Subcutaneous adipose tissue (tissue), 4 donors: Measurements from ENCODE around the gene SPAG6. TPM values are rescaled to one million over a fixed set of nuclear protein-coding genes. Genes with fewer than 3 reads are reported as not detected.

Source experiments
- CTCF ChIP-seq: fragments of 450-650 bp; IDR thresholded peaks from one replicate; pipeline ENCODE4 v1.5.1; 2016; ENCODE audit warnings: low read depth, mild to moderate bottlenecking, control low read depth, antibody characterized with exemption, moderate library complexity
- total RNA-seq, 4 donors: library from RNA; depleted of rRNA; stranded (reverse); fragments of >200 nt; gene quantifications; one replicate each; pipeline ENCODE4 v1.1.0, GENCODE V29; 2016

Gene SPAG6
- total RNA-seq, 4 donors from 2014 or later, result 0.34 TPM; not detected in 3

DNA sequence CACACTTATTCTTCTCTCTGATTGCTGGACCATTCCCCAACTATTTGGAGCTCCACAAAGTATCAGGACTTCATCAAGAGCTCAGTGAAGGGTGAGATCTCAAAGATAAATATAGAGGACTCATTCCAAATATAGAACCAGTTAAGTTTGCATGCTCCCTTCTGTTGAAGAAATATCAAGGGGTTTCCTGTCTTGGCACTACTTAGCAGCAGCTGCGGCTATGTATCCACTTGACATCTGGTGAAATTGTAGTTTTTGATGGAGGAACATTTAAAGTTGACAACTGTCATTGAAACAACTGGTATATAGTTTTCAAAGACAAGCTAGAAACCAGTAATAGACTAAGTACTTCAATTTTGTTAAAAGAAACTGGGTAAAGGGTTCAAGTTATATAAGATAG, 1.0 kb upstream of the SPAG6 start:
- no peak for TF ChIP-seq CTCF

DNA sequence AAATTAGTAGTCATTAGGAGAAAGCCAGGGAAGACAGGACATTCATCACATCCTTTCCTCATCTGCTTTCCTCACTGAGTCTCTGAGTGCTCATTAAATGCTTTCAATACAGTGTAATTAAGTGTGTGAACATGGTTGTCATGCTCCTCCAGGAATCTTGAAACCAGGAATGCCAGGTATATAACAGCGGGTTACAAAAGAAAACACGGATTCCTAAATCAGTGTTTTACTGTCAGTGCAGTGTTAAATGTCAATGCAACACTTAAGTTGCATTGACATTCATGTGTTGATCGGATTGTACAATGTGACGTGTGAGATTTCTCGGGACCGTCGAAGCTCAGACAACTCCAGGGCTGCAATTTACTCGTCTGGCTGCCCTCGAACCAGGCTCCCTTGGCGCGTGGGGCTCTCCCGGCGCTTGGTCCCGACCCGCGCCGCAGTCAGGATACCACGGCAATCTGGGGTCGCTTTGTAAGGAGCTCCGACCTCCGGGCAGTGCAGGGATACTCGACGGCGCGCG, 455 bp upstream of the SPAG6 start:
- no peak for TF ChIP-seq CTCF

- no peak for TF ChIP-seq CTCF
Observed at GRCh38 chr10:22346096-22346661, 883 bp downstream of the SPAG6 start.

DNA sequence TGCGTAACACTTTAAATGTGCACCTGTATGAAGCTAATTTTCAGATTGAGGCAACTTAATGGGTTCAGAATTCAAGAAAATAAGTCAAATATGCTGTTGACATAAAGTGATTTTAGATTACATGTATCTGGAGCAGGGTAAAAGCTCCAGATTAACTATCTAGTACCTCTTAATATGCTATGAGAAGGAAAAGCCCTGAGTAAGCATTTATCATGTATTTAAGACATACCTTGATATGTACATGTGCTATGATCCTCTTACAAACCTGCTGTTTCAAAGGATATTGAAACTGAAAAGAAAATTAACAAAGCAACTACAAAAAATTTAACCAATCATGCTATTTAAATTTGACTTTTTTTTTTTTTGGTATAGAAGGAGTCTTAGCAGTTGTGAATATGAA, 4.5 kb downstream of the SPAG6 start:
- TF ChIP-seq CTCF, result no peak

DNA sequence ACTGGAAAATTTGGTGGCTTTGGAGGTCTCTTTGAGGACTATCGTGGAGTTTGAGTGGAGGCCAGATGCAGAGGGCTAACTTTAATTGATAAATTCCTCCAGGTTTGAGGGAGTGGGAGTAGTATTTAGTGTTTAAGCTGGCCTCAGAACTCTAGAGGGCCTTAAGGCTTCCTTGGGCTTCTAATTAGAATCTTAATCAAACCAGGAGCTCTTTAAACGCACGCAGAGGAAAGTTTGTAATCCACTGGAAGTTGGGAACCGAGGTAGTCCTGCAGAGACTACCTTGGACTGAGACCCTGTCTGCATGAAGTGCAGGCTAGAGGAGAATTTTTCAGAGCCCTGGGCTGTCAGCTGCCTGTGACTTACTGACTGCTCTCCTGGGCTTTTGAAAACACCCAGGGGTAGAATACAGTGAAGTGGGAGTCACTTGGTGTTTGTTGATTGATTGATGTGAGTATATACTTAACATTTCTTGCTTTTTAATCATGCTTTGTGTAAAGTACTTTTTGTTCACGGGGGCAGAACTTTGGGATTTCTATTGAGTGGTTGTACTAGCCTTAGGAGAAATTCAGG, 5.9 kb downstream of the SPAG6 start:
- TF ChIP-seq CTCF, result no peak

DNA sequence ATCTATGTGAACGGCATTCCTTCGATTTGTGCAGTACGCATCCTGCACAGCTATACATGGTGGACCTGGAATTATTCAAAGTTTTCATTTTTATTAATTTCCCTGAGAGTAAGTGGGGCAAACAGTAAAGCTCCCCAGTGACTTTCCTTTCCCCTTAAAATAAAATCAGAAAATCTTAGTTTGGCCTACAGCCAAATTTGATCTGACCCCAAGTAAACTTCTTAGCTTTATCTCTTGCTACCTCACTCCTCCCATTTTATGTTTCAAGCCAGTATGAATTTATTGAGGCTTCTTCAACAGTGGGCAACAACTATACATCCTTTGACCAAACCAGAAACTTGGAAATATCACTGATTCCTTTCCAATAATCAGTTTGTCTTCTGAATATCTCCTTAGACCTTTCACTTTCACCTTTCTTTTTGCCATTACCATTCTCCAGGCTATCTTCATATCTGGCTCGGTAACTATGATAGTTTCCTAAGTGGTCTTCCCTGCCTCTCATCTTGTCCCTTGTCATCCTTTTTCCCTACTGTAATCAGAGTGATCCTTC, 11.1 kb downstream of the SPAG6 start:
- TF ChIP-seq CTCF, result no peak

DNA sequence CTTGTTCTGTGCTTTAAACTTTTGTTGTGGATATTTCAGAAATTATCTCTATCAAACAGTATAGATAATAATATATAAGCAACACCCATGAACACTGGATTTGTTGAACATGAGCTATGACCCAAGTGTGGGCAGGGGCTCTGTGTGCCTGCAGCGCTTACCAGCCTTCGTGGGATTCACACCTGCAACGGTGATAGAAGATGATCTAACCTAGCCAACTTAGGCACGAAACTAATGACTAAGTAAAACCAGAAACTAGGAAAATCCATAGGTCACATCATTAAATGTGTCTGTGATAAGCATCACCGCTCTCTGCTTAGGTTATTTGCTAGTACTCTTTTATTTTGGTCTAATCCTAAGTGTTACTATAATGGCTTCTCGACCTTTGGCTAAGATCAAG, 18.0 kb downstream of the SPAG6 start:
- TF ChIP-seq CTCF, result no peak
